ENCODE results near the gene R3HDM2.

DNA sequence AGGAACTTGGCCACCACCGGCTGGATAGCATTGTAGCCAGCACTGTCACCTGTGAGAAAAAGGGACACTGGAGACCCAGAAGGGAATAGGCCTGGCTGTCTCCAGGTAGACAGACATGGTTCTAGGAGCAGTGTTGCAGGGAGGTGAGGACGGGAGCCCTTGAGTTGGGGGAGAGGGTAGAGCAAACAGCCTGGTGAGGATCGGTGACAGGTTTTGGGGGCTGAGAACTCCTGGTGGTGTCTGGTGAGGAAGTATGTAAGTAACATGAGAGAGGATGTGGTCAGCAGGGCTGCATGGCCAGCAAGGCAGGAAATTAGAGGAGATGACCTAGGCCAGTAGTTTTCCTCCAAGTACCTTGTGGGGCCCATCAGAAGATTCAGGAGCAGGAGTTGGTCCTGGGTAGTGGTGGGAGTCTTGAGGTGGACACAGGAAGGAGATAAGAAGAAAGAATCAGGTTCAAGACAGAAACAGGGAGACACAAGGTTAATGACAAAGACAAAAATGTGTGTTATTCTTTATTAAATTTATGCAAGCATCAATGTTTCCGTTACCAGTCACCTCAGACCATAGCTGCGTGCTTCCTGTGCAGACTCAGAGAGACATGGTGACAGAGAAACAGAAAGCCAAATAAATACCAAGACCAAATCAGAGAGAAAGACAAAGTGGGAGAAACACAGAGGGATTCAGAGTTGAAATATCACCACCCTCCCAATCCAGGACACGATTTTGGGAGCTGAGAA, 48.7 kb upstream of the R3HDM2 start, which contains the start of gene ARHGAP9:
- no peak for TF ChIP-seq EZH2phosphoT487 (IDR thresholded peaks at IDR 0.05; ENCODE audit: borderline replicate concordance, low read depth, low read length)
- no peak for TF ChIP-seq CTCF (conservative IDR thresholded peaks at IDR 0.05; ENCODE audit: low read length)
